HG03039 (cell line): ENCODE measurements around the gene MTARC2.
"Not testable (repeated sequence)": the region's sequence is repeated elsewhere in the genome, so short reads cannot be mapped to it uniquely, and the experiment has no call there.

Experiments used
- ATAC-seq: cut with Tn5 transposase; IDR thresholded peaks from one replicate; pipeline ENCODE4 v1.9.1; 2021; ENCODE audit warnings: mild to moderate bottlenecking, moderate library complexity; ENCODE audit not compliant: unreplicated experiment

Gene MTARC2

DNA sequence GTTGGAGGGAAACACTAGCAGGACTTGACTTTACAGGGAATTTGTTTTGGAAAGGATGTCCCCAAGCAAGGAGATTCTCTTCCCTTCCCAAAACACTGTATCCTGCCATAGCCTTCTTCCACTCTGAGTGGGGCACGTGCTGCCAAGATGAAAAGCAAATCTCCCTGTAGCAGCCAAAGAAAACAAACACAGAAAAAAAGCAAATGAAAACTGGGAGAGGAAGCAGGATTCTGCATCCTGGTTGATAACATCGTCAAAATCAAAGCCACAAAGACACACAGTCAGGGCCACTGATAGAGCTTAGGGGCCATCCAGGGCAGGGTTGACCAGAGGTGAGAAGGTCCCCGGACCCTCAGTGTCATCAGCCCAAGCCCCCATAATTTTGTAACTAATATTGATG, 16.0 kb upstream of the MTARC2 start:
- no peak for ATAC-seq

DNA sequence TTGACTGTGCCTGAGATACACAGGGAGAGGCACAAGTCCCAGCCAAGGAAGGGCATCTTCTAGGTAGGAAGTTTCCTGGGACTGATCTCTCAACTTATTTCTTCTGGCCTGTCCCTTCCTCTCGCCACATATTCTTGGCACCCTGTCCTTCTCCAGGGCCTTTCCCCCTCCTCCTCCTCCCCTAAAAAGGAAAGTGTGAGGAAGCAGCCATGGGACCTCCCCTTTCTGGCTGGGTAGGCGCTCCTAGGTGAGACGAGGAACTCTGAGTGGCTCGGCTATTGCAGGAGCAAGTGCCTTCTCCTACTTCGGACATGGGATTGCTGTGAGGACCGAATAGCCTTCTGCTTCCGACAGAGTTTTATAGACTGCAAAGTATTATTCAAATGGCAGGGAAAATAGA, 15.5 kb upstream of the MTARC2 start:
- ATAC-seq, result no peak

DNA sequence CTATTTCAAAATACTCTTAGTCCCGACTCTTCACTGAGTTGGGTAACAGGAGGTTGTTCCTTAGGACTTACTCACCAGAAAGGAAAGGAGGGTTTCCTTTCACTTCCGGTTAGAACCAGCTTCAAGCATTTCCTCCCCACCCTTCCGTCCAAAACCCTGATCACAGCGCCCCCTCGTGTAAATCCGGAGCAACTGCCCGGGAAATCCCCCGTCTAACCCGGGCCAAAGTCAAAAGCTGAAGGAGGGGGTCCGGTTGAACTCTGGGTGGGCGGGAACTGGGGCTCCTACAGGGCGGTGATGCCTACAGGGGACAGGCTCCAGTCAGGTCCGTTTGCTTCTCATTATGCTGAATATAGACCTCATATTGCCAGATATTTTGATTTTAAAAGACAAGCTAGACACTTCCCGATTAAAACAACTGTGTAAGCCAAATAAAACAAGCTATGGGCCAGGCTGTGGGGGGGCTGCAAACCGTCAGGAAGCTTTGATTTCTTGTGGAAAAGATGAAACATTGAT, 15.0 kb upstream of the MTARC2 start:
- ATAC-seq, result peak; percentile 87

DNA sequence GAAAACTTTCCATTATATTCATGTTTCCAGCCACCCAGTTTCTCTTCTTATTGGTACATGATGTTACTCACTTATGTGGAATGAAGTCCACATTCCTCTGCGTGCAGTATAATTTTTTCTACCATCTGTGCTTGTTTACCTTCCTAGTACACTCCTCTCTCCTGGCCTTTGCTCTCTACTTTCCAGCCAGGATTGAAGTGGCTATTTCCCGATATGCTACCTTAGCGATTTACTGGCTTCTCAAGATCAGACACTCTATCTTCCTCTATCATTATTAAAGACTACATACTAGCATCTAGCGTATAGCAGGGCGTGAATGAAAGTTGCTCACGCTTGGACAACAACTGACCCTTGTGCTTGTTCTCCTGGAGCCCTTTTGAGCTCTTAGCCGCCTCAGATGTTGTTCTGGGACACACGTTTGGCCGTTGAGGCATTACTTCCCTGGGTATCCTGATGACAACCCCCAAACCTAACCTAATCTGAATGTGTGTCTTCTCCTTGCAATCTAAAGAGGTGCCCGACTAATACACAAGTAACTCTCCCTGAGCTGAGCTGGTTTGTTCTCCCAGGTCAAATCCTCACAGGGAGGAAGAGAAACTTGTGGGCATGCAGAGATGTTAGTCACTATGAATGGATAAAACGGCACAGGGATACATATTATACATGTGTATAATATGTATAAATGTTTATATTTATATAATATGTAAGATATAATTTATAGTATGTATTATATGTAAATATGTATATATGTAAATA, 13.4 kb upstream of the MTARC2 start:
- ATAC-seq, result no peak

DNA sequence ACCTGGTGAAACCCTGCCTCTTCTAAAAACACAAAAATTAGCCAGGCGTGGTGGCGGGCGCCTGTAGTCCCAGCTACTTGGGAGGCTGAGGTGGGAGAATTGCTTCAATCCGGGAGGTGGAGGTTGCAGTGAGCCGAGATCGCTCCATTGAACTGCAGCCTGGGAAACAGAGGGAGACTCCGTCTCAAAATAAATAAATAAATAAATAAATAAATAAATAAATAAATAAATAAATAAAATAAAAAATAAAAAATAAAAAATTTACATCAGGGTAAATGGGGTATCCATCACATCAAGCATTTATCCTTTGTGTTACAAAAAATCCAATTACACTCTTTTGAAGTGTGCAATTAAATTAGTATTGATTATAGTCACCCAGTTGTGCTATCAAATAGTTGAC, 11.8 kb upstream of the MTARC2 start:
- not testable (repeated sequence) for ATAC-seq

DNA sequence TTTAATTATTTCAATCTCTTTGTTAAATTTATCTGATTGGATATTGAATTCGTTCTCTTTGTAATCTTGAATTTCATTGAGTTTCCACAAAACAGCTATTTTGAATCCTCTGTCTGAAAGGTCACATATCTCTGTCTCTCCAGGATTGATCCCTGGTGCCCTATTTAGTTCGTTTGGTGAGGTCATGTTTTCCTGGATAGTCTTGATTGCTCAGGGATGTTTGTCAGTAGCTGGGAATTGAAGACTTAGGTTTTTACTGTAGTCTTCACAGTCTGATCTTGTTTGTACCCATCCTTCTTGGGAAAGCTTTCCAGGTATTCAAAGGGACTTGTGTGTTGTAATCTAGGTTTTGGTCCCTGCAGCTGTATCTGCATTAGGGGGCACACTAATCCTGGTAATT, 6.8 kb upstream of the MTARC2 start:
- ATAC-seq, result no peak

DNA sequence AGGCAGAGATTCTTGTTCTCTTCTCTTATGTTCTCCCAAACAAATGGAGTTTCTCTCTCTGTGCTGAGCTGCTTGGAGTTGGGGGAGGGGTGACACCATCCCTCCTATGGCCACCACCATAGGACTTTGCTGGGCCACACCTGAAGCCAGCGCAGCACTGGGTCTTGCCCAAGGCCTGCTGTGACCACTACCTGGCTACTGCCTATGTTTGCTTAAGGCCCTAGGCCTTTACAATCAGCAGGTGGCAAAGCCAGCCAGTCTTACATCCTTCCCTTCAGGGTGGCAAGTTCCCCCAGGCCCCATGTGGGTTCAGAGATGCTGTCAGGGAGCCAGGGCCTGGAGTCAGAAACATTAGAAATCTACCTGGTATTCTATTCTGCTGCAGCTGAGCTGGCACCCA, 6.3 kb upstream of the MTARC2 start:
- ATAC-seq, result no peak

DNA sequence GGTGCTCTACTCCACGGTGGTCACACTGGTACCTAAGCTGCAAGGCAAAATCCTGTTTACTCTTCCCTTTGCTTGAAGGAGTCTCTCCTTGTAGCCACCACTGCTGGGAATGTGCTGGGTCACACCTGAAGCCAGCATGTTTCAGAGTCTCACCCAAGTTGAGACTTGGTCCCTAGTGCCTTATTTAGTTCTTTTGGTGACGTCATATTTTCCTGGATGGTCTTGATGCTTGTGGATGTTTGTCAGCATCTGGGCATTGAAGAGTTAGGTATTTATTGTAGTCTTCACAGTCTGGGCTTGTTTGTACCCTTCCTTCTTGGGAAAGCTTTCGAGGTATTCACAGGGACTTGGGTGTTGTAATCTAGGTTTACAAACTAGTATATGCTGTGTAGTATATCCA, 5.6 kb upstream of the MTARC2 start:
- ATAC-seq, result no peak

DNA sequence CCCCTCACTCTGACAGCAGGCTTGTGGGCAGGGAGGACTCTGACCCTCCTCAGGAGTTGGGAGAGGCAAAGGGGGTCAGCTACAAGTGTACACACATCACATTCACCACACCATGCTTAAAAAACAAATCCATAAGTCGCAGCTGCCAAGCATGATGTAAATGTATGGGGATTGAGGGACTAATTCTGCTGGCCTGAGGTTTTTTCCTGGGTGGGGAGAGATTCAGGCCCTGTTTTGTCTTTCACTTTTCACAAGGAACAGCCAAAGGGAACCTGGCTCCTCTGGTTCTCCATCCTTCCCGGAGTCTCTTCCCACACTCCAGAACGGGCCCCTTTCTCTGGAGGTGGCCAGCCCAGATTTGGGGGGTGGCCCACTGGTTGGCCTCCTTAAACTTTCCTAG, 1.3 kb upstream of the MTARC2 start:
- no peak for ATAC-seq

DNA sequence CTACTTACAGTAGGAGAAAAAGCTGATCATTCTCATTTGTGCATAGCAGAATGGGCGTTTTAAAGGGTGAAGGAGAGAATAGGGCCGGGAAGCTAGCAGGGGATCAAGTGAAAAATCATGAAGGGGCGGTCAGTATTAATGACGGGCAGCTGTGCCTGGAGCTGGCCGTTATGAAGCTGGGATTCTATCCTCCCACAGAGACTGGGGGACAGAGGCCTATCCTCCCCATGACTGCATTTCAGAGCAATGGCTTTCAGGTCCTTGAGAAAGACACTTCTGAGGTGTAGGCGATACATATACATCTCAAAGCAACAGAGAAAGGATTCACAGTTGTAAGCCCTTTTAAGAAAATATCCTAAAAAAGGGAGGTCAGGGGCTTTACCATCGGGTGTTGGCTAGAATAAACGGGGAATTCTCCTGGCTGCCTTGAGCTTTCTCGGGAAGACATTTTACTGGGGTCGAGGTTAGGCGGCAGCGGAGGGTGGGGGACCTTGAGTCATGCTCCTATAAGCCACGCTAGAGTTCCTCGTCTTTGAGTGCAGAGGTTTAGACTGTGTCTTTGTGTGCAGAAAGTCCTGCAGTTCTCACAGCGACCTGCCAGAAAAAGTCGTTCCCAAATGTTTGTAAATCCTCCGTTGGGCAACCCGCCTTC, 559 bp upstream of the MTARC2 start:
- peak; percentile 14 for ATAC-seq

DNA sequence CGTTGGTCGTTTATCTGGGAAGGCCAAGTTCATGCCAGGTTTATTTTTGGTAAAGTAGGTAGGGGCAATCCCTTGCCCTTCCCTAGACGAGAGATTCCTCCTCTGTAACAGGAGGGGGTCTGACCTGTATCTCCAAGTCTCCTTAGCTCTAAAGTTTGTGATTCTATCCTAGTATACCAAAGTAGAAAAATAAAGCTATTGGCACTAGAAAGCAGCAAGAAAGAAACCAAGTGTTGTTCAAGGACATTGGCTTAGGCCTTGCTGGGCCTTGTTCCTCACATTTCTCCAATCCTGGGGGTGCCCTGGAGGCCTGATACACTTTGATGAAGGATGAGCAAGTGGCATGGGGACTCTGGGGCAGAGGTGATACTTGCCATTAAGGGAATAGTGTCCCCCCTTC, 814 bp downstream of the MTARC2 start:
- ATAC-seq, result no peak

DNA sequence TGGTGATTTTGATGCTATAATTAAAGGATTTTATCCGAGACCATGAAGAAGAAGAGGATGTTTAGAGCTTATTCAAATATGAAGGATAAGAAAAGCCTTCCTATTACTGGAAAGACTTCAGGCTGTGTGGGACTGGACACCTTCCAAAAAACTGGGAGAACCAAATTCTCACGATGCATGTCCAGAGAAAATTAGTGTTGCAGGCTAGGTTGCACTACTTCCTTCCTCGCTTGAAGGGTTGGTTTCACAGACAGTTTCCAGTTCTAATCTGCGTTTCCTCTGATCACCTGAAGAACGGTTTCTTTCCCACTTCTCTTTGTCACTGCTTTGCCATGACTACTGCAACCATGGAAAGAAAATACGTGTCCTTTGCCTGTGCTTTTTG, 2.0 kb downstream of the MTARC2 start:
- no peak for ATAC-seq

DNA sequence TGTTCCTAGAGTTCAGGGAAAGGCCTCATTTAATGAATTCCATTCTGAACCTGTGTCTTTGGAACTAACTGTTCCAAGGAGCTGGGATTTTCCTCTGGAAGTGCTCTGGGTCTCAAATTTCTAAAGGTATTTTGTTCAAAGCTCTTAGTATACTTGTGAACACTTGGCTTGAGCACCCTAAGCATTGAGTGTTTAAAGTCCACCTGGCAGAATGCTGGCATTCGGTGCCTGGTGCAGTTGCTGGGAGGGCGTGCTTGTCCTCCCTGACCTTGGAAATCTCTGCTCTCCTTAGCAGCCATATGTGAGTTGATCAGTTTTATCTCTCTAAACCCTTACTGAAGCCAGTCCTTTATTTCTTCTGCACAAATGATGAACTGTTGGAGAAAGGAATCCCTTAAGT, 3.0 kb downstream of the MTARC2 start:
- no peak for ATAC-seq

DNA sequence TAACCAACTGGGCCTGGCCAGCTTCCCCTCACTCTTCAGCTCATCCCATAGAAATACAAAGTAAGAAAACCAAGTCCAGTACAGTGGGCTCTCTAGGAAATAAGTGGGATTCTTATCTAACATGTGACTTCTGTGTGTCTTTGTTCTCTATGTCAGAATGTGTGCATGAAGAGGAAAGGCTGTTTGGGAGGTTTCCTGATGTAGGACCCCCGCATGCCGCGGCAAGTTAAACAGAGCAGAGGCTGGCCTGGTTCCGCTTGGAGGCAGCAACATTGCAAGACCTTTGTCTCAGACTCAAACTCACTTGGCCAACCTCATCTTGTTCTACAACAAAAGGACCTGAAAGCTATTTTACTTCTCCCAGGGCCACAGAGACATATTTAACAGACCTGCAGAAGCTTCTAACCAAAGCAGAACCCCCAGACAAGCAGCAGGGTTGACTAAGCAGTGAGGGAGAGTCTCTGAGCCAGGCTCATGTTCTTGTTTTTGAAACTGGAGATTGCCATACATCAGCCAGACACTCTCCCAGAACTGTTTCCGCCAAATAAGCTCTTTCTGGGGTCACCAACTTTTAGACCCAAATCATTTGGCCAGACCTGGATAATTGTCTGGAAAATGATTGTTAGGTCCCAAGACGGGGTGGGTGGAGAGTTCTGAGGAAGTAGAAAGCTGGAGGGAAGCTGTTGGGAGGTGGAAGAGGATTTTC, 6.2 kb downstream of the MTARC2 start:
- no peak for ATAC-seq

DNA sequence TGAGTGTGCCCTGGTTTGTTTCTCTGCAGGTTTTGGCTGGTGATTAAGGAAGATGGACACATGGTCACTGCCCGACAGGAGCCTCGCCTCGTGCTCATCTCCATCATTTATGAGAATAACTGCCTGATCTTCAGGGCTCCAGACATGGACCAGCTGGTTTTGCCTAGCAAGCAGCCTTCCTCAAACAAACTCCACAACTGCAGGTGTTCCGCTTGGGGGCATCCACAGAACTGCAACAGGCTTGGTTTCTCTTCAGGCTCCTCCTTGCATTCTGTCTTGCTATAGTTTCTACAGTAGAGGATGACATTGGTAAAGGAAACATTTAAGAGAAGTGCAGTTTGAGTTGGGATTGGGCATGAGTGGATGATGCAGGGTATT, 6.8 kb downstream of the MTARC2 start:
- no peak for ATAC-seq

DNA sequence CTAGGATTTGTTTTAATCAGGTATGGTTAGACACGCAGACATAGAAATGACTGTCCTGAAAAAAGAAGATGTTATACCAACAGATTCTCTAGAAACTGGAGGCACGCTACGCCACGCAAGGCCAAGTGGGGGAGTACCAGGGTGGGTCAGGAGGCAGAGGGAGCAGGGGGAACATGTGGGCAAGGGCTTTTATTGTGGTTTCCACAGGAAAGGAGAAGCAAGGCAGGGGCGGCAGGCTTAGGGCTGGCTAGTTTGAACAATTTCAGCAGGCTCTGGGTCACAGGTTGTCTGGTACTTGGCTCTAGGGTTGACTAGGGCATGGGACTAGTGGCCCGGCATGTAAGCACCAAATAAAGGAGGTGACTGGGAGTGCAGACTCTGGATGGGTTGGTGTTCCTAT, 7.2 kb downstream of the MTARC2 start:
- no peak for ATAC-seq

DNA sequence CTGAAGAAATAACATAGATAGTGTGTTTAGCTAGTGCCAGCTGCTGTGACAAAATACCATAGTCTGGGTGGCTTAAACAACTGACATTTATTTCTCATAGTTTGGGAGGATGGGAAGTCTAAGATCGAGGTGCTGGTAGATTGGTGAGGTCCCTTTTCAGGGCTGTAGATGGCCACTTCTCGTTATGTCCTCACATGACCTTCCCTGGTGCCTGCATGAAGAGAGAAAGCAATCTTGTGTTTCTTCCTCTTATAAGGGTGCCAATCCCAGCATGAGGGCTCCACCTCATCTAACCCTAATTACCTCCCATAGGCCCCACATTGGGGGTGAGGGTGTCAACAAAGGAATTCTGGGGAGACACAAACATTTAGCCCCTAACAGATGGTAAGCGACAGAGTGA, 9.3 kb downstream of the MTARC2 start:
- no peak for ATAC-seq

DNA sequence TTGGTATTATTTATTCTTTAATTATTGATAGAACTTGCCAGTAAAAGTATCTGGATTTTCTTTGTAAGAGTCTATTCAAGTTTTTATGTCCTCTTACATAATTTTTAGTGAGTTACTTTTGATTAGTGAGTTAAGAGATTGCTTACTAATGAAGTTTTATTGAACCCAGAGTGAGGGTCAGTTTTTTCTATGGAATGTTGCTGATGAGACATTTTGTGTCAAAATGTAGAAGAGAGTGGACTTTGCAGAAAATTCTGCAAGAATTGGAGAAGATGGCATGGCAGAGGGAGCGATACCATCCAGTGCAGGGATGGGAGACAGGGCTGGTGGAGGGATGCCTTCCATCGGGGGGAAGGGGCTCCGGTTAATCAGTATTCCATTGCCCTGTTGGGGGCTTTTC, 11.0 kb downstream of the MTARC2 start:
- ATAC-seq, result no peak

DNA sequence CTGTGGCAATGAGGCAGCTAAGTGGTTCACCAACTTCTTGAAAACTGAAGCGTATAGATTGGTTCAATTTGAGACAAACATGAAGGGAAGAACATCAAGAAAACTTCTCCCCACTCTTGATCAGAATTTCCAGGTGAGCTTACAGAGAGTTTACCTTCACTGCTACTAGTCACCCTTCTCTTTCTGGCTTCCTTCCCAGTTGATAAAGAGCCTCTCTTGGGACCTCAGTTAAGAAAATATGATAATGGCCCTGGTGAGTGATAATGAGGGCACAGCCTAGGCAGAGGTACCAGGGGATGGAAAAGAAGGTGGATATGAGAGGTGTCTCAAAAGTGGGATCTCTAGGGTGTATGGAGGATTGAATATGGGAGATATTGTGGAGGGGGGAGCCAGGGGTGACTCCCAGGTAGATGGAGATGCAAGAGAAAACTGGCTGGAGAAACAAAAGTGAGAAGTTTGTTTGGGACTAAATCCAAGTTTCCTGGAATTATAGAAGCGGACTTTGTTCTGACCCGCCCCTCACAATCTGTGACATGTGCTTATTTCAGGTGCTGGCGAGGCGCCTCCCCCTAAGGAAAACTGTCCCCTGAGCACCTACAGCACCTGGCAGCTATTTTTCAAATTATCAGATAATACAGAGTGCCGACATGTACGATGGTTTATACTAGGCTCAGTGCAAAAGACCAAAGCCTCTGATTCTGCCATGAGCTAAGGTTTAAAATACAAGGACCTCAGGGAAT, 13.7 kb downstream of the MTARC2 start:
- ATAC-seq, result no peak

DNA sequence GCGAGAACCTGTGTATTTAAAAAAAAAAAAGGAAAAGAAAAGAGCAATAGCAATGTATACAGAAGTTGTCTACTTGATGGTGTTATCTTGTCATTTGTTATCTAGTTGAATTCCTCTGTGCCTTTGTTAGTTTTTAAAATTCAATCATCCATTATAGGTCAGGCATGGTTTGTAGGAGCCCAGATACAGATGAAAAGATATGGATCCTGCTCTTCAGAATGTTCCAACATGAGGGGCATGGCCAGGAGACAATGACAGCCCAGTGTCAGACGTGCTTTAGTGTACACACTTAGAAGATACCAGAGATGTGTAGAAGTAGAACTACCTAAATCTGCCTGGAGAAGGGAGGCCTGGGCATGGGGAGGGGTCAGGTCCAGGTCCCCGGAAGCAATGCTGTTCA, 16.6 kb downstream of the MTARC2 start:
- no peak for ATAC-seq
